Suppressor macrophage treated with lipopolysaccharide for 4 hours (primary cell): Measurements from ENCODE around the gene CARMIL3.
"Not testable (repeated sequence)": the region's sequence is repeated elsewhere in the genome, so short reads cannot be mapped to it uniquely, and the experiment has no call there.

Experiments used
- DNase-seq: peaks from one replicate; pipeline ENCODE4 v3.0.0-alpha.2; 2020

The CARMIL3 gene, protein sequence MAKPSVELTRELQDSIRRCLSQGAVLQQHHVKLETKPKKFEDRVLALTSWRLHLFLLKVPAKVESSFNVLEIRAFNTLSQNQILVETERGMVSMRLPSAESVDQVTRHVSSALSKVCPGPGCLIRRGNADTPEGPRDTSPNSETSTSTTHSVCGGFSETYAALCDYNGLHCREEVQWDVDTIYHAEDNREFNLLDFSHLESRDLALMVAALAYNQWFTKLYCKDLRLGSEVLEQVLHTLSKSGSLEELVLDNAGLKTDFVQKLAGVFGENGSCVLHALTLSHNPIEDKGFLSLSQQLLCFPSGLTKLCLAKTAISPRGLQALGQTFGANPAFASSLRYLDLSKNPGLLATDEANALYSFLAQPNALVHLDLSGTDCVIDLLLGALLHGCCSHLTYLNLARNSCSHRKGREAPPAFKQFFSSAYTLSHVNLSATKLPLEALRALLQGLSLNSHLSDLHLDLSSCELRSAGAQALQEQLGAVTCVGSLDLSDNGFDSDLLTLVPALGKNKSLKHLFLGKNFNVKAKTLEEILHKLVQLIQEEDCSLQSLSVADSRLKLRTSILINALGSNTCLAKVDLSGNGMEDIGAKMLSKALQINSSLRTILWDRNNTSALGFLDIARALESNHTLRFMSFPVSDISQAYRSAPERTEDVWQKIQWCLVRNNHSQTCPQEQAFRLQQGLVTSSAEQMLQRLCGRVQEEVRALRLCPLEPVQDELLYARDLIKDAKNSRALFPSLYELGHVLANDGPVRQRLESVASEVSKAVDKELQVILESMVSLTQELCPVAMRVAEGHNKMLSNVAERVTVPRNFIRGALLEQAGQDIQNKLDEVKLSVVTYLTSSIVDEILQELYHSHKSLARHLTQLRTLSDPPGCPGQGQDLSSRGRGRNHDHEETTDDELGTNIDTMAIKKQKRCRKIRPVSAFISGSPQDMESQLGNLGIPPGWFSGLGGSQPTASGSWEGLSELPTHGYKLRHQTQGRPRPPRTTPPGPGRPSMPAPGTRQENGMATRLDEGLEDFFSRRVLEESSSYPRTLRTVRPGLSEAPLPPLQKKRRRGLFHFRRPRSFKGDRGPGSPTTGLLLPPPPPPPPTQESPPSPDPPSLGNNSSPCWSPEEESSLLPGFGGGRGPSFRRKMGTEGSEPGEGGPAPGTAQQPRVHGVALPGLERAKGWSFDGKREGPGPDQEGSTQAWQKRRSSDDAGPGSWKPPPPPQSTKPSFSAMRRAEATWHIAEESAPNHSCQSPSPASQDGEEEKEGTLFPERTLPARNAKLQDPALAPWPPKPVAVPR (N-terminal part only)

DNA sequence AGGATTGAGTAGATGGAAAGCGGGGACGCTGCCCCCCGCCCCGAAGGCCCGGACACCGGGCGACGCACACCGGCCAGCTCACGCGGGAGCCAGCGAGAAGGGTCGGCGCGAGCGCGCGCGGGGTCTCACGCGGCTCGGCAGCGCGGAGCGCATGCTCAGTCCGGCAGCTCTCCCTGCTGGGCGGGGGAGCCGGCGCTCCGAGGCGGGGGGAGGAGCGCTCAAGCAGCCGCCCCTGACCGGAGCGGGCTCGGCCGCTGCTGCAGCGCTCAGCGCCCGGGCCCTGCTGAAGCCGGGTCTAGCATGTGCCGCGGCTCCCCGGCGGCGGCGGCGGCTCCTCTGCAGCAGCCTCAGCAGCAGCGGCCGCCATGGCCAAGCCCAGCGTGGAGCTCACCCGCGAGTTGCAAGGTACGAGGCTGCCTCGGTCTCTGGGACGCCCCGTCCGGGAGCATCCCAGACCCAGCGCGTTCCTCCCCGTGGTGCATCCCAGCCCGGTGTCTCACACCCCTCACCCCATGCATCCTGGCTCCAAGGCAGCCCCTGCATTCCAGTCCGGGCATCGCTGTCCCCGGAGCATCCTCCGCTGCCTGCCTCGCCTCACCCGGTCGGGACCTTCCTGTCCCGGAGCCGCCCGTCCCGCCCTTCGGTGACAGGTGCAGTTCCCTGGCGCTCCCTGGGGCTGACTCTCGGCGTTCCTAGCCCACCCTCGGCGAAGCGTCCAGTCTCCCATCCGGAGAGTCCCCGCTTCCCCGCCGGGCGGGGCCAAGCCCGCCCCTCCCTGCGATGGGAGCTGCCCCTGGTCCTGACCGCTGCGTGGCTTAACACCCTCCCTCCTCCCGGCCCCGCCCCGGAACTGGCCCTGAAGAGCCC lies at the start of gene CARMIL3:
CARMIL3 (plus strand) TSS at position 221 of the 867 bp plus-strand sequence; CDS start at position 366, 145 bp downstream.
- peak; percentile 72 for DNase-seq

DNA sequence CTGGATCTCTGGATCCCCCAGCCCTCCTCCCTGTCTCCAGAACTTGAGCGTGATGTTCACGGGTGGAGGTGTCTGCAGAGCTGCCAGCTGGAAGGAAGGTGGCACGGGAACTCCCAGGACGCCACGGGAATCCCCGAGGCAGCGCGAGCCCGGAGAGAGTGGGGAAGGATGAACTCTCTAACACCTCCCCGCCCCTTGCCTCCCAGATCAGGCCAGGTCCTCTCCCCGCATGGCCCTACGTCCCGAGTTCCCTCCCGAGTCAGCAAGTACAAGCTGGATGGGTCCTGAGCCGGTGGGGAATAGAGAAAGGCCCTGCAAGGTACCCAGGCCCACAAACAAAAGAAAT lies 45.4 kb upstream of the CARMIL3 start:
- DNase-seq, result not testable (repeated sequence)

GRCh38 chr14:24006817-24007652 lies 44.8 kb upstream of the CARMIL3 start:
- DNase-seq, result peak; percentile 36

- DNase-seq, result no peak
Measured at GRCh38 chr14:24011051-24011450, 40.8 kb upstream of the CARMIL3 start.

GRCh38 chr14:24012726-24013273 lies 39.0 kb upstream of the CARMIL3 start:
- DNase-seq, result not testable (repeated sequence)

DNA sequence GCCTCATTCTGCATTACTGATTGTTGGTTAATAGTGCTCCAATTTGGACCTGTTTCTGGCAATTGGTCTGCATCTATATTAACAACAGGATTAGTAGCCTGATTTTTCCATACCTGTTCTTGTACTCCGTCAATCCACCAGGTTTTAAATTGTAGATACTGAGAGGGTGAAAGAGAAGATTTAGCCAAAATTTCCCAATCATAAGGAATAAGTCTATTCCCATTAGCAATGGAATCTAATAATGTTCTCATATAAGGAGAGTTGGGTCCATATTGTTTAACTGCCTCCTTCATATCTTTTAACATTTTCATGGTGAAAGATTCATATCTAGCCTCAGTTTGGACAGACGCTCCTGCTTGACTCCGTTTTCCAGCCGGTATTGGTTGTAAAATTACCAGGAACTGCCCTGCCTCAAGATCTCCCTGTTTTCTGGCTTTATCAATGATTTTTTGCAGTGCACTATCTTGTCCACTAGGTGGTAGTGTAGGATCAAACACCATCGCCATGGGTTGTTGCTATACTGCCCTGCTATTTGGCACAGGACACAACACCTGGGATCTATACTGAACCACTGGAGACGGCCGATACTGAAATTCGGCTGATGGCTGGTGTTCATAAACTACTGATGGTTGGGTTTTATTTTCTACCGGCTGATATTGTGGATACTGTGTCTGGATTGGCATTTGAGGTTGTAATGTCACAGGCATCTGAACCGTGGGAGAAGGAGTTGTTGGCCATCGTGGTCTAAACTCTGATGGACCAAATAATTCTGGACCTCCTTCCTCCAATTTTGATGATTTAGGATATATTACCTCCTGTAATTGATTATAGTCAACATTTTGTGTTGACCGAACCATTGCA lies 37.9 kb upstream of the CARMIL3 start:
- DNase-seq, result peak; percentile 81

DNA sequence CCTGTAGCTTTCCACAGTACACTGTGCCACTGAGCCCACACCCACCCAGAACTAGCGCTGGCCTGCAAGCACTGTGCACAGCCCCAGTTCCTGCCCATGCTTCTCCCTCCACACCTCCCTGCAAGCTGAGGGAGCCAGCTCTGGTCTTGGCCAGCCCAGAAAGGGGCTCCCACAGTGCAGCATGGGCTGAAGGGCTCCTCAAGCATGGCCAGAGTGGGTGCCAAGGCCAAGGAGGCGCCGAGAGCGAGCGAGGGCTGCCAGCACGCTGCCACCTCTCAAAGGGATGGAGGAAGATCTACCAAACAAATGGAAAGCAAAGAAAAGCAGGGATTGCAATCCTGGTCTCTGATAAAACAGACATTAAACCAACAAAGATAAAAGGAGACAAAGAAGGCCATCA lies 36.1 kb upstream of the CARMIL3 start:
- not testable (repeated sequence) for DNase-seq

DNA sequence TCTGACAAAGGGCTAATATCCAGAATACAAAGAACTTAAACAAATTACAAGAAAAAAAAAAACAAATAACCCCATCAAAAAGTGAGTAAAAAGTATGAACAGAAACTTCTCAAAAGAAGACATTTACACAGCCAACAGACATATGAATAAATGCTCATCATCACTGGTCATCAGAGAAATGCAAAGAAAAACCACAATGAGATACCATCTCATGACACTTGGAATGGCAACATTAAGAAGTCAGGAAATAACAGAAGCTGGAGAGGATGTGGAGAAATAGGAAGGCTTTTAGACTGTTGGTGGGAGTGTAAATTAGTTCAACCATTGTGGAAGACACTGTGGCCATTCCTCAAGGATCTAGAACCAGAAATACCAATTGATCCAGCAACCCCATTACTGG lies 32.8 kb upstream of the CARMIL3 start:
- peak; percentile 58 for DNase-seq

DNA sequence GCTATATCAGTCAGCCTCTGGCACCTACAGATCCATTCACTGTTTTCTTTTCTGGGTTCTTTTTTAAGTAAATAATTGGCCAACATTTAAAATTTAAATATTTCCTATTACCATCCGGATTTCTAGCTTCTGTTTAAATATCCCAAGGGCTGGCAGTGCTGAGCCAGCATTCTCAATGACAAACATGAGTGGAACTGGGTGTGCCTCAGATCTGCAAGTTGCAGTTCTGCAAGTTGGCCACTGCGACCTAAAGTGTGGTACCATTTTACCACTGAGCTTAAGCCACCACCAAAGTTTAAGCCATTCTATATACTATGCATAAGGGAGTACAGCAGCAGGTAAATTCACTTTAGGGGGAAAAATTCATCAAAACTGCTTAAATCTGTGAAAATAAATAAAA lies 31.9 kb upstream of the CARMIL3 start:
- peak; percentile 16 for DNase-seq

- not testable (repeated sequence) for DNase-seq
Measured at GRCh38 chr14:24020520-24020919, 31.3 kb upstream of the CARMIL3 start.

DNA sequence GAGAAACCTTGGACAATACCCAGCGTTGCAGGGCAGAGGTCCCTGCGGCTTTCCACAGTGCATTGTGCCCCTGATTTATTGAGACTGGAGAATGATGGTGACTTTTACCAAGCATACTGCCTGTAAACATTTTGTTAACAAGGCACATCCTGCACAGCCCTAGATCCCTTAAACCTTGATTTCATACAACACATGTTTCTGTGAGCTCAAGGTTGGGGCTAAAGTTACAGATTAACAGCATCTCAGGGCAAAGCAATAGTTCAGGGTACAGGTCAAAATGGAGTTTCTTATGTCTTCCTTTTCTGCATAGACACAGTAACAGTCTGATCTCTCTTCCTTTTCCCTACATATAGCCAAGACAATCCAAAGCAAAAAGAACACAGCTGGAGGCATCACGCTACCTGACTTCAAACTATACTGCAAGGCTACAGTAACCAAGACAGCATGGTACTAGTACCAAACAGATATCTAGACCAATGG lies 26.8 kb upstream of the CARMIL3 start:
- DNase-seq, result not testable (repeated sequence)

GRCh38 chr14:24029687-24030086 lies 22.1 kb upstream of the CARMIL3 start:
- not testable (repeated sequence) for DNase-seq

- DNase-seq, result not testable (repeated sequence)
Measured at GRCh38 chr14:24031331-24031730, 20.5 kb upstream of the CARMIL3 start.

DNA sequence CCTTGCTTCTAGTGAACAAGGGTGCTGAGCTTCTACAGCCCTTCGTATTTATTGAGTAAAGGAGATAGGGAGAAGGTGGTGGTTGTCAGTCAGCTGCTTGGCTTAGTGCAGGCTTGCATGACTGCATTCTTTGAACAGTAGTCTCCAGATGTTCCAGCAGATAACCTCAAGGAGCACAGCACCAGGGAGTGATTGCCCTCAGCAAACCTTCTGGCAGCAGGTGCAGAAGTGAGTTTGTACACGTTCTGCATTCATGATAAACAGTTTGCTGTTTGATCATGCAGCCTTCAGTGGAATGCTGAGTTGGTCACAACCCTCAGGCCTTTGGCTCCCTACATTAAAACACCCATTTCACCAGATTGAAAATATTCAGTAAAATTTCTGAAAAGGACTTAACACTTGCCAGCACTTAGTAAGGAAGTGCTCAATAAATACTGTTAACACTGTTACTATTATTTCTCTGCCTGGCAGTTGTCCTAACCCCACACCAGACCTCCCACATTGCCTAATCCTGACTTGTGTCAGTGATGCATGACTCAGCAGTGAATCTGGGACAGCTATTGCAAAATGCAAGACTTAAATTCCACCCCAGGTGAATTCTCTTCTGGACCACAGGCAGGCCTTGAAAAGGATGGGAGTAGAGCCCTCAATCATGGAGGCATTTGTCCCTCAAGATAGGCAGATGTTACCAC lies 18.9 kb upstream of the CARMIL3 start:
- peak; percentile 81 for DNase-seq

GRCh38 chr14:24035769-24036168 lies 16.0 kb upstream of the CARMIL3 start:
- DNase-seq, result peak; percentile 24

GRCh38 chr14:24036169-24036962 lies 15.4 kb upstream of the CARMIL3 start:
- peak; percentile 85 for DNase-seq

DNA sequence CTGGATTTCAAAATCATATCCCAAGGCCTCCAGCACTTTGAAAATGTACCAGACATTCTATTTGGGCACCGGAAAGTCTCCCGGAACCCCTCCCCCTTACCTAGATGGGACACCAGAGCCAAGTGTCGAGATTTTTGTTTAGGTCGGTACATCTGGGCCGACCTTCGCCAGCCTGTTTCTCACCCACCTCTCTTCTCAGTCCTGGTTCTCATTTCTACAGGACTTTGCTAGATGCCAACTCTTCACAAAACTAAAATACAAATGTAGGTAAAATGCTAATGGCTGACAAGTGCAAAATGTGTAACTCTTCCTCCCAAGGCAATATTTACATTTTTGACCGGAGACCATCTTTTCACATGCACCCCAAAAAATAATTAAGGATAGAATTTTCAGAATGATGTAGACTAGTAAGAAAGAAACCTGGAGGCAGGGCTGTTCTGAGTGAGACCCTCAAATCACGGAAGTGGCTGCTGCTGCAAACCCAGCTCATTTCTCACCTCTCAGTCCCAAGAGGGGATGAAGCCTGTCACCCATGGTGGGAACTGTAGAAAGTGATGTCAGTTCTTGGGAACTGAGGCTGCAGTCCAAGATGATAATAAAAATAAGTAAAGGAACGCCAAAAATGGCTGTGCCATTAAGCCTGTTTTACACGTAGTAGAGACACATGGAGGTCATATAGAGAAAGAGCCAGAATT lies 14.7 kb upstream of the CARMIL3 start:
- DNase-seq, result not testable (repeated sequence)
